Urinary bladder (tissue), 4 donors: ENCODE results near the gene GPR37. TPM values are rescaled to one million over a fixed set of nuclear protein-coding genes. Genes with fewer than 3 reads are reported as not detected.

Experiments used
- DNase-seq: peaks from one replicate; pipeline ENCODE4 v3.0.0-alpha.2; 2015; ENCODE audit errors: extremely low spot score
- H3K27ac ChIP-seq: one replicate; pipeline ENCODE4 v1.5.1; 2013; ENCODE audit warnings: low read depth, mild to moderate bottlenecking, moderate library complexity
- H3K36me3 ChIP-seq: one replicate; pipeline ENCODE4 v1.6.1; 2013; ENCODE audit warnings: mild to moderate bottlenecking, moderate library complexity; ENCODE audit not compliant: insufficient read depth
- H3K4me1 ChIP-seq: one replicate; pipeline ENCODE4 v1.6.1; 2013; ENCODE audit warnings: mild to moderate bottlenecking, moderate library complexity; ENCODE audit not compliant: insufficient read depth
- H3K4me3 ChIP-seq: one replicate; pipeline ENCODE4 v1.5.1; 2013; ENCODE audit warnings: low read depth, low read length
- WGBS: extraction: QIAGEN DNeasy Blood & Tissue Kit; methylation state at CpG from one replicate; pipeline ENCODE4 v1.1.7; 2013; 5-methylcytosine and 5-hydroxymethylcytosine counted together
- polyA plus RNA-seq: library from polyadenylated mRNA; stranded (reverse); fragments of 200-250 nt; gene quantifications from one replicate; pipeline ENCODE4 v1.2.3, GENCODE V29; 2013
- total RNA-seq: library from RNA; depleted of rRNA; stranded (reverse); fragments of >200 nt; gene quantifications from one replicate; pipeline ENCODE4 v1.2.3, GENCODE V29; 2014
- donor health status: healthy with polysubstance abuse.
- donor health status: healthy.

Gene GPR37
- total and polyA plus RNA-seq, 2 donors, result 4.8 to 5.4 TPM

DNA sequence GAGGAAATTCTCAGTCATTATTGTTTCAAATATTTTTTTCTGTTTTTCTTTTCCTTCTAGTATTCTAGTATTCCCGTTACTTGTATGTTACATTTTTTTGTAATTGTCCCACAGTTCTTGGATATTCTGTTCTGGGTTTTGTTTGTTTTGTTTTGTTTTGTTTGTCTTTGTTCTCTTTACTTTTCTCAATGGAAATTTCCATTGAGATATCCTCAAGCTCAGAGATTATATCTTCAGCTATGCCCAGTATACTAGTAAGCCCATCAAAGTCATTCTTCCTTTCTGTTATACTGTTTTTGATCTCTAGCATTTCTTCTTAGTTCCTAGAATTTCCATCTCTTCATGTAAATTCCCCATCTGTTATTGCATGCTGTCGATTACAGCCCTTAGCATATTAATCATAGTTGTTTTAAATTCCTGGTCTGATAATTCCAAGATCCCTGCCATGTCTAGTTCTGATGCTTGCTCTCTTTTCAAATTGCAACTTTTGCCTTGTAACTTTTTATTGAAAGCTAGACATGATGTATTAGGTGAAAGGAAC is 27.8 kb downstream of the GPR37 start:
- DNase-seq, result no peak
- H3K36me3 ChIP-seq, result no peaks in the 10 kb centered on the region
- no peak overlapping the region for H3K27ac ChIP-seq
- no peaks in the 10 kb centered on the region for H3K4me1 ChIP-seq
- WGBS, result 59% methylated on average over 2 of the region's 2 CpGs
- no peak overlapping the region for H3K4me3 ChIP-seq

DNA sequence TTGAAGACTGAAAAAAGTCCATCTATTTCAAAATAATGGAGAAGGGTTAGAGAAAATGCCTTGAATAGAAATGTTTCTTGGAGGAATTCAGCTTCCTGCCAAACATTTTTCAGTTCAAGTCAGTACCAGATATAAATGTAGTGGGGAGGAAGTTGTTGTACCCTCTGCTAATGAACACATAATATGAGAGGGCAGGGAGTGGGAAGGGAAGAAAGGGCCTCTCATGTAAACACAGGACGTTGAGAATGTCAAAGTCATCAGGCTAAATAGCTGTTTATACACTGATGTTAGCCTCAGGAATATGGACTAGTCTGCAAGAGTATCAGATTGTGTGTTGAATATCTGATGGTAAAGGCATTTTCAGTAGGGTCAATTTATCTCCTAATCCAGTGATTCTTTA is 37.0 kb downstream of the GPR37 start:
- WGBS, result 6% methylated on average over 1 of the region's 1 CpG
- H3K4me3 ChIP-seq, result no peak overlapping the region
- no peak for DNase-seq

DNA sequence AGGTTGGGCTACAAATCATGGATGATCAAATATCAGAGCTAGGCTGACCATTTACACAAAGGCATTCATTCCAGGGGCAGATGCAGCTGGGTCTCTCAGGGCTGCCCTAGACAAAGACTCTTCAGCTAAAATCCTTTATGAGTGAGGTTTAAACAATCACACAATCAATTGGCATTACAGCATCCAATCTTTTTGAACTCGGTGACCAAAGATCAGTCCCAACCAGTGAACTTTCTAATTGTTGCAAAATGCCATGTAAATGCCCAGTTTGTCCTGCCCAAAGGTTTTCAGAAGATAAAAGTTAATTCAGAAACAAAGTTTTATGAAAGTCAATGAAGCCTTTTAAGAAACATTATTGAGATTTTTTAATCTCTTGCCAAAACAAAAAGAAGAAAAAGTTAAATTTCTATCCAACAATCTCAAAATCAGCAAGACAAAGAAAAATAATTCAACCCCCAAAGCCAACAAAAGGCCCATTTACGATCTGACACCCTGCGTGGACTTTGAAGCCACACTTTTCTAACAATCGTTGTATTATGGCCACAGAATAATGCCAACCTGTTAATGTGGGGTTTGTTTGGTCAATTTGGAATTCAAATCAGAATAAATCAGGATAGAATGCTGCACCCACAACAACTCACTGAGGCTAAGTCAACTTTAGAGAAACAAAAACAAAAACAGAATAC is 40.9 kb downstream of the GPR37 start:
- 69% methylated on average over 4 of the region's 4 CpGs for WGBS
- Histone ChIP-seq H3K4me1 (no peaks in the 10 kb centered on the region), H3K36me3 (no peaks in the 10 kb centered on the region), H3K4me3 (no peak overlapping the region), H3K27ac (no peak overlapping the region)
- DNase-seq, result no peak

More for the DNA sequence above, 37.0 kb downstream of the GPR37 start:
- Histone ChIP-seq H3K36me3 (no peaks in the 10 kb centered on the region), H3K27ac (no peak overlapping the region), H3K4me1 (no peaks in the 10 kb centered on the region)

DNA sequence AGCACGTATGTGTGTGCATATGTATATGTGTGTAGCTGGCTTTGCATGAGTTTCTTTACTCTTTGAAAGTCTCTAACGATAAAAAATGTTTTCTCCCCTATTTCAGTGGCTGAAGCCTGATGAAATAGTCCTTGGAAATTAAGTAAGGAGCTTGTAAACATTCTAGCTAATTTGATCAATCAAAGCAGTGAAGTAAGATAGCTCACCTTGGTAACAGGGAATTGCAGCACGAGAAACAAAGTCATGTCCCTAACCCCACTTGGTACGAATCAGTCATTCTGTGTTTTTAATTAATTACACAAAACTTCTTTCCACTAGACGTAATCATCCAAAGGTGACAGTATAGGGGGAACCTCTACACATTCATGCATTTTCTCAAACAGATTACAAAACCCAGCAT is 41.5 kb downstream of the GPR37 start:
- Histone ChIP-seq H3K4me3 (no peak overlapping the region), H3K27ac (no peak overlapping the region), H3K36me3 (no peaks in the 10 kb centered on the region), H3K4me1 (no peaks in the 10 kb centered on the region)
- WGBS, result 81% methylated on average over 5 of the region's 5 CpGs
- DNase-seq, result no peak

DNA sequence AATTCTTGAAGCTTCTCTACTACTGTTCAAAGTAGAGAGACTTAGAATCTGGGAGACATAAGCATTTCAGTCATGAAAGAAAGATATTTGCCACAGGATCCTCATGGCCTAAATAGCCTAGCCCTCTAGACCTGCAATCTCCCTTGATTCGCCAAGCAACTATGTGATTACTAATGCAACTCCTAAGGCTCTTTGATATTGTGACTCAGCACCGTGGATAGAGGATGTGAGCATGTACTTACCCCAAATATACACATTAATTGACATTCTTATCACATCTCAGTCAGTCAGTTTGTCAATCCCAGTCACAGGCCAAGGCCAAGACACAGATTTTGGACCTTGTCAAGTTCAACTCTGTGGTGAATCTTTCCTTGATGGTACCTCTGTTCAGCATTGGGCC is 42.6 kb downstream of the GPR37 start:
- H3K4me3 ChIP-seq, result no peak overlapping the region
- H3K36me3 ChIP-seq, result no peaks in the 10 kb centered on the region
- no peak for DNase-seq
- H3K27ac ChIP-seq, result no peak overlapping the region
- WGBS, result 78% methylated on average over 2 of the region's 2 CpGs
- H3K4me1 ChIP-seq, result no peaks in the 10 kb centered on the region

DNA sequence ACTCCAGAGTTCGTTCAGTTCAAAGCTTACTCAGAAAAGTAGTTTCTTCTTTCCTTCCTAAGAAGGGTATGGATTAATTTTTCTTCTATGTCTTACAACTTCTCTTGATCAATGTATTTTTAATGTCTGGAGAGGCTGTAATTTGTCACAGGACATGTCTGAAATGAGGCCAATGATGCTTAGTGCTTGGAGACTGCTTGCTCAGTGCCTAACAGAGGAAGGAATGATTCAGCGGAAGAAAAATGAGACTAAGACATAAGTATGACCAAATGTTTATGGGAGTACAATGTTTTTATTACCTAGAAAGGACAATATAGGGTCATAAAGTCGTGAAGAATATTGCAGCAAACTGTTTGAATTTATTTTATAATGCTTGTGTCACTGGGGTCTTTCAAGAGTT is 43.3 kb downstream of the GPR37 start:
- Histone ChIP-seq H3K4me3 (no peak overlapping the region), H3K4me1 (no peaks in the 10 kb centered on the region), H3K27ac (no peak overlapping the region), H3K36me3 (no peaks in the 10 kb centered on the region)
- DNase-seq, result no peak
- 58% methylated on average over 3 of the region's 3 CpGs for WGBS

DNA sequence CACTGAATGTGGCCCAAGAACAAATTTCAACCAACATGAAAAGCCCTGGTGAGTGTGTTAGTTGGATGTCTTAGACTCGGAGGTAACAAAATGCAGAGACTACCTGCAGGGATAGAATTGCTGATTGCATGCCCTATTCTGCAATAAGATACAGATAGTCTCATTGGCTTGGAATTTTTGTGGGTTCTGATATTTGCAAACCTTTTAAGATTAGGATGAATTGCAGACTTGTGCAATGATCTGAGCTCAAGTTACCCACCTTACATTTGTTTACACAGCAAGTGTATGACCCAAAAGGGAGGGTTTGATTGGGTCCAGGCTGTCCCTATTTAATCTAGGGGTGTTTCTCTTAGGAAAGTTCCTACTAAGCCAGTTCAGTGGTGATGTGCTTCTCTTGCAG is 45.4 kb downstream of the GPR37 start:
- no peaks in the 10 kb centered on the region for H3K4me1 ChIP-seq
- no peak overlapping the region for H3K4me3 ChIP-seq
- DNase-seq, result no peak
- H3K36me3 ChIP-seq, result no peaks in the 10 kb centered on the region
- WGBS, result 63% methylated on average over 1 of the region's 1 CpG
- H3K27ac ChIP-seq, result no peak overlapping the region

DNA sequence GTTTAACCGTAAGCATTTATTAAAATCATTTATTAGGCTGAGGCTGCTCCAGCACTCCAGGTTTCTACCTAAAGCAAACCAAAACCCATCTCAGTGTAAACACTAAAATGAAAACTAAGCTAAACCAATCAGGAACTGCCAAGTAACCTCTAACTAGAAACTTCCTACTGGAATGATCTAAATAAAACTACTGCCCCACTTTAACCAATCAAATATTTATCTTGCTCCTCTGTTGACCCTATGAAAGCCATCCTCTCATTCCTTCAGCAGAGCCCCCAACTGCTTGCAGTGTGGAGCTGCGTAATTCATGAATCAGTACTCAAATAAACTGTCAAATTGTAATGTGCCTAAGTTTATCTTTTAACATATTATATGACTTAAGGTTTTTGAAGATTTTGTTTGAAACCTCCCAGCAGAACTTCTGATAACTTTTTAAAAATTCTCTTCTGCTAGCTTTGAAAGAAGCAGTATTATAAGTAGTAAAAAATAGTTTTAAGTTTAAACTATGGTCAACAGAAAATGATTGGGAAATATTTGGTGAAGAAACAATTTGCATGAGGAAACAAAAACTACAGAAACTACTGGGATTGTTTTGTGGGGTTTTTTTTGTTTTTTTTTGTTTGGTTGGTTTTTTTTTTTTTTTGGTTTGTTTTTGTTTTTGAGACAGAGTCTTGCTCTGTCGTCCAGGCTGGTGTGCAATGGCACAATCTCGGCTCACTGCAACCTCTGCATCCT is 47.4 kb downstream of the GPR37 start:
- no peak overlapping the region for H3K27ac ChIP-seq
- no peaks in the 10 kb centered on the region for H3K4me1 ChIP-seq
- no peak overlapping the region for H3K4me3 ChIP-seq
- DNase-seq, result no peak
- H3K36me3 ChIP-seq, result no peaks in the 10 kb centered on the region
- WGBS, result 62% methylated on average over 4 of the region's 4 CpGs

DNA sequence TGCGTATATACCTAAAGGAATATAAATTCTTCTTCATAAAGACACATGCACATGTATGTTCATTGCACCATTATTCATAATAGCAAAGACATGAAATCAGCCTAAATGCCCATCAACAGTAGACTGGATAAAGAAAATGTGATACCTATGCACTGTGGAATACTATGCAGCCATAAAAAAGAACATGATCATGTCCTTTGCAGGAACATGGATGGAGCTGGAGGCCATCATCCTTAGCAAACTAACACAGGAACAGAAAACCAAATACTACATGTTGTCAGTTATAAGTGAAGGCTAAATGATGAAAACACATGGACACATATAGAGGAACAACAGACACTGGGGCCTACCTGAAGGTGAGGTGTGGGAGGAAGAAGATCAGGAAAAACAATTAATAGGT is 48.7 kb downstream of the GPR37 start:
- Histone ChIP-seq H3K36me3 (no peaks in the 10 kb centered on the region), H3K4me1 (no peaks in the 10 kb centered on the region), H3K27ac (no peak overlapping the region), H3K4me3 (no peak overlapping the region)
- DNase-seq, result no peak
- WGBS, result 98% methylated on average over 1 of the region's 1 CpG

DNA sequence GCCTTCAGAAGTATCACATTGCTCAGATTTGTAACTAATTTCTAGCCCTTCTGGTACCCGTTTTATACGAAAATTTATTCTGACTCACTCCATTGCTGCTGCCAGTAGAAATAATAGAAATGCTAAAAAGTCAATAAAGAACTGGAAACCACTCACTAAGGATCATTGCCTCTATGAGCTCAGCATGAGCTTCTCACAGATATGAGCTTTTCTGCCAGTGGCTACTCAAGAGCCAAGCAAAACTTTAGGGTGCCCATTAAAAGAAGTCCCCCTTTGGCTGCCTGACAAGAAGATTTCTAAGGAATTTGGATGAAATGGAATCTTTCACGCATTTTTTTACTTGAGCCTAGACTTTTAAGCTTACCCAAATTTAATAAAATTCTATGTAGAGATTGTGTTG is 52.5 kb downstream of the GPR37 start:
- Histone ChIP-seq H3K4me1 (no peaks in the 10 kb centered on the region), H3K36me3 (no peaks in the 10 kb centered on the region), H3K27ac (no peak overlapping the region), H3K4me3 (no peak overlapping the region)
- WGBS, result 79% methylated on average over 3 of the region's 3 CpGs
- no peak for DNase-seq

DNA sequence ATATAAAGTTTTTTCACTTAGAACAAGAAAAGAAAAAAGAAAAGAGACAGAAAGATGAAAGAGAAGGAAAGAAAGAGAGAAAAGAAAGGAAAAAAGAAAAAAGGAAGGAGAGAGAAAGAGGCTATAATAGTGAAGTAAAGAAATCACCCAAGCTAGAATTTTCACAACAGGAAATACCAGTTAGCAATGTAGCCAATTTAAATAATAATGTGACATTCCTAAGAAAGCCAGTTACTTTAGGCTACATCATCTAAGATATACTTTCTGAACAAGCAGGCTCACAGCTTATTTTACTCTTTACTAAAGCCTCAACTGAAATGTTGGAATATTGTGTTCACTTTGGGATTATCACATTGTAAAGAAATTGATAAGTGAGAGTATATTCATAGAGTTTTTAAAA is 53.6 kb downstream of the GPR37 start:
- H3K27ac ChIP-seq, result no peak overlapping the region
- no peak overlapping the region for H3K4me3 ChIP-seq
- DNase-seq, result no peak
- no peaks in the 10 kb centered on the region for H3K4me1 ChIP-seq
- no peaks in the 10 kb centered on the region for H3K36me3 ChIP-seq

DNA sequence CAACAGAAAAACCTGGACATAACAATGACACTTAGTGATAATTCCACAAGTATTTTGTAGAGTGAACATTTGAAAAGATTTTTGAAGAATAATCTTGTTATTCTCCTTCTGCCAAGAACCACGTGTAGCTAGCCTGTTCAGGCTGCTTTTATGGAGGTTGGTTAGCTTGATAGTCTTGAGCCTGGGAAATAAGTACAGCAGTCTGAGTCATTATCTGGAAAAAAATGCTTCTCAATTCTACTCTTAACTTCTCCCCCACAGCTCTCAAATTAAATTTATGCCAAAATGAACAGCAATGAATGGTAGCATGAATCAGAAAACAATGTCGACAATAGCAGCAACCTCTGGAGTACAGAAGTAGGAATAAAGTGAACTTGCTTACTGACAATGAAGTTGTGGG is 63.2 kb downstream of the GPR37 start:
- no peak for DNase-seq
- Histone ChIP-seq H3K36me3 (no peaks in the 10 kb centered on the region), H3K4me1 (no peaks in the 10 kb centered on the region), H3K27ac (no peak overlapping the region), H3K4me3 (no peak overlapping the region)
- WGBS, result 44% methylated on average over 2 of the region's 2 CpGs

DNA sequence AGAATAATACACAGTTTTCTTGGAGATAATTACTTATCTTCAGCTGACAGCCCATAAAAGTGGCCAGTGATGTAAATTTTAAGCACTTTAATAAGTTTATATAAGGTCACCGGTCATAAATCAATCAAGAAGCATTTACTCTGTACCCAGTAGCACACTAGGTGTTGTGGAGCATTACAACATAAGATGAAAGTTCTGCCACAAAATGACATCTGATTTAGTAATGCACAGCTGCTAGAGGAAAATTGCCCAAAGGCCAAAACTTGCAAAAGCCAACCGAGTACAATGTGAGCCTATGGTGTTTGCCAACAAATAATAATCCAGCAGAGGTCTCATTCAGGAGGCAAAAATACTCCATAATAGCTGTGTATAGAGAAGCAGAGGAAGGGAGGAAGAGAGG is 63.6 kb downstream of the GPR37 start:
- Histone ChIP-seq H3K4me3 (no peak overlapping the region), H3K27ac (no peak overlapping the region), H3K36me3 (no peaks in the 10 kb centered on the region), H3K4me1 (no peaks in the 10 kb centered on the region)
- no peak for DNase-seq
- WGBS, result 62% methylated on average over 2 of the region's 2 CpGs

DNA sequence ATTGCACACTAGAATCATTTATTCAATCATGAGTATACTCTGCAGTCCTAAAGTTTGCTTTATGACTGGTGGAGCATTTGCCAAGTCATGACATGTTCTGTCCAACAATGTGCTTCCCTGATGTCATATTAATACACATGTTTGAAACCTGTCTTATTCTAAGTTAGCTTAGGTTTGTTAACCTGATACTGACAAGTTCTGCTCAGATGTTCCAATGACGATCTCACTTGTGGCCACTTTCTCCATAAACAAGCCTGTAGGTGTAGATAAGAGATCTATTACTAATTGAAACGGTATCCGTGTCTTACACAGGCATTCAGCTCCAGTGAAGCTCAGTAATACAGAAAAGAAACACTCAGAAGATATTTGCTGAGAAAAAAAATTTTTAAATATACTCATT is 64.9 kb downstream of the GPR37 start:
- no peaks in the 10 kb centered on the region for H3K36me3 ChIP-seq
- H3K27ac ChIP-seq, result no peak overlapping the region
- 52% methylated on average over 3 of the region's 3 CpGs for WGBS
- H3K4me3 ChIP-seq, result no peak overlapping the region
- DNase-seq, result no peak
- H3K4me1 ChIP-seq, result no peaks in the 10 kb centered on the region
